ENCODE results near the gene ALKBH5.

DNA sequence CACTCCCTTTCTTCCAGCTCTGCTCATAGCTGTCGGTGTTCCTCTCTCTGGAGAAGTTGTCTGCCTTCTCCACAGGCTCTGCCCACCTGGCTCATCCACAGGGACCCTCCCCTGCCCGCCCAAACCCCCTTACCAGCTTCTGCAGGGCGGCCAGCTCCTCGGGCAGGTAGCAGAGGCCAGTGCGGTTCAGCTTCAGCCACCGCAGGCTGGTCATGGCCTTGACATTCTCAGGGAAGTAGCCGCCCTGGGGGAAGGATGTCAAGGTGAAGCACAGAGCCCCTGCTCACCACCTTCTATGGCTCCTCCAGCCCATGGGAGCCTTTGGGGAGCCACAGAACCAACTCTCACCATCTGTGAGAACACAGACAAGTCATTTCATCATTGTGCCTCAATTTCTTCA is 73.1 kb downstream of the ALKBH5 start:
- TF ChIP-seq EZH2phosphoT487 (IDR thresholded peaks at IDR 0.05; ENCODE audit: low read depth, severe bottlenecking, unreplicated experiment) (no peak), CTCF (IDR thresholded peaks at IDR 0.05; ENCODE audit: poor library complexity) (no peak)
